Amniotic epithelial cell (primary cell): ENCODE results near the gene AMH.
A peak's percentile ranks its signal among the peaks of the same experiment; 100 is the strongest.

Experiments used
- DNase-seq: peaks from one replicate; pipeline ENCODE4 v3.0.0-alpha.2; 2010; ENCODE audit warnings: low read depth

AMH gene

DNA sequence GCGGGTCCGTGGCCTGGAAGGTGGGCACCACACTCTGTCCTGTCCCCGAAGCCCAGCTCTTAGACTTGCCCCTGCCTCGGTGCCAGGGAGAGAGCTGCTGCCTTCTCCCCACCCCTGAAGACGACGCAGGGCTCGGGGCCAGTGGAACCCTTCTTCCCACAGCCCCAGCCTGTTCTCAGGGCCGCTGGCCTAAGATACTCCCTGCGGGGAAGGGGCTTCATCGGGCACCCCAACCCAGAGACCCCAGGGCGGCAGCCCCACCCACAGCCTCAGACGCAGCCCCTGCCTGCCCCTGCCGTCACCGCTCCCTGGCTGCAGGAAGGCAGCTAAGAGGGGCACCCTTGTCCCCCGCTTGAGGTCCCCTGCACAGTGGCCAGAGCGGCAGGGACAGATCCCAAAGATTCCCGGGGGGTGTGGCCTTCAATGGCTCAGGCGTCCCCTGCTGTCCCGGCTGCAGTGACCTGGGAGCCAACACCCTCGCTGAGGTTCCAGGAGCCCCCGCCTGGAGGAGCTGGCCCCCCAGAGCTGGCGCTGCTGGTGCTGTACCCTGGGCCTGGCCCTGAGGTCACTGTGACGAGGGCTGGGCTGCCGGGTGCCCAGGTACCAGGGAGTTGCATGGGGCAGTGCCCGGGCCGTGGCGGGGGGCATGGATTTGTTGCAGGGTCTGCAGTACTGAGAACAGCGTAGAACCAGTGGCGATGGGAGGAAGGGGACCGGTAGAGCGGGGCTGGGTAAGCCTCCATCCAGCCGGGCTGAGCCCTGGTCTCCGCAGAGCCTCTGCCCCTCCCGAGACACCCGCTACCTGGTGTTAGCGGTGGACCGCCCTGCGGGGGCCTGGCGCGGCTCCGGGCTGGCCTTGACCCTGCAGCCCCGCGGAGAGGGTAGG, 1.0 kb downstream of the AMH start:
- DNase-seq, result no peak

DNA sequence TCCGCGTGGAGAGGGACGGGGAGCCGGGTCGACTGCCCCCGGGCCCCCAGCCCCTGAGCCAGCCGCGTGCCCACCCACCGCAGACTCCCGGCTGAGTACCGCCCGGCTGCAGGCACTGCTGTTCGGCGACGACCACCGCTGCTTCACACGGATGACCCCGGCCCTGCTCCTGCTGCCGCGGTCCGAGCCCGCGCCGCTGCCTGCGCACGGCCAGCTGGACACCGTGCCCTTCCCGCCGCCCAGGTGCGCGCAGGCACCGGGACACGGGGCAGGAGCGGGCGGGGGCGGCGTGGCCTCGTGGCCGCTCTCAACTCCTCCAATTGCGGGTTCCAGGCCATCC, 1.6 kb downstream of the AMH start:
- DNase-seq, result no peak

DNA sequence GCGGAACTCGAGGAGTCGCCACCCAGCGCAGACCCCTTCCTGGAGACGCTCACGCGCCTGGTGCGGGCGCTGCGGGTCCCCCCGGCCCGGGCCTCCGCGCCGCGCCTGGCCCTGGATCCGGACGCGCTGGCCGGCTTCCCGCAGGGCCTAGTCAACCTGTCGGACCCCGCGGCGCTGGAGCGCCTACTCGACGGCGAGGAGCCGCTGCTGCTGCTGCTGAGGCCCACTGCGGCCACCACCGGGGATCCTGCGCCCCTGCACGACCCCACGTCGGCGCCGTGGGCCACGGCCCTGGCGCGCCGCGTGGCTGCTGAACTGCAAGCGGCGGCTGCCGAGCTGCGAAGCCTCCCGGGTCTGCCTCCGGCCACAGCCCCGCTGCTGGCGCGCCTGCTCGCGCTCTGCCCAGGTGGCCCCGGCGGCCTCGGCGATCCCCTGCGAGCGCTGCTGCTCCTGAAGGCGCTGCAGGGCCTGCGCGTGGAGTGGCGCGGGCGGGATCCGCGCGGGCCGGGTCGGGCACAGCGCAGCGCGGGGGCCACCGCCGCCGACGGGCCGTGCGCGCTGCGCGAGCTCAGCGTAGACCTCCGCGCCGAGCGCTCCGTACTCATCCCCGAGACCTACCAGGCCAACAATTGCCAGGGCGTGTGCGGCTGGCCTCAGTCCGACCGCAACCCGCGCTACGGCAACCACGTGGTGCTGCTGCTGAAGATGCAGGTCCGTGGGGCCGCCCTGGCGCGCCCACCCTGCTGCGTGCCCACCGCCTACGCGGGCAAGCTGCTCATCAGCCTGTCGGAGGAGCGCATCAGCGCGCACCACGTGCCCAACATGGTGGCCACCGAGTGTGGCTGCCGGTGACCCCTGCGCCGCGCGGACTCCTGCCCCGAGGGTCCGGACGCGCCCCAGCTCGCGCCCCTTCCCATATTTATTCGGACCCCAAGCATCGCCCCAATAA, 2.3 kb downstream of the AMH start:
- no peak for DNase-seq

DNA sequence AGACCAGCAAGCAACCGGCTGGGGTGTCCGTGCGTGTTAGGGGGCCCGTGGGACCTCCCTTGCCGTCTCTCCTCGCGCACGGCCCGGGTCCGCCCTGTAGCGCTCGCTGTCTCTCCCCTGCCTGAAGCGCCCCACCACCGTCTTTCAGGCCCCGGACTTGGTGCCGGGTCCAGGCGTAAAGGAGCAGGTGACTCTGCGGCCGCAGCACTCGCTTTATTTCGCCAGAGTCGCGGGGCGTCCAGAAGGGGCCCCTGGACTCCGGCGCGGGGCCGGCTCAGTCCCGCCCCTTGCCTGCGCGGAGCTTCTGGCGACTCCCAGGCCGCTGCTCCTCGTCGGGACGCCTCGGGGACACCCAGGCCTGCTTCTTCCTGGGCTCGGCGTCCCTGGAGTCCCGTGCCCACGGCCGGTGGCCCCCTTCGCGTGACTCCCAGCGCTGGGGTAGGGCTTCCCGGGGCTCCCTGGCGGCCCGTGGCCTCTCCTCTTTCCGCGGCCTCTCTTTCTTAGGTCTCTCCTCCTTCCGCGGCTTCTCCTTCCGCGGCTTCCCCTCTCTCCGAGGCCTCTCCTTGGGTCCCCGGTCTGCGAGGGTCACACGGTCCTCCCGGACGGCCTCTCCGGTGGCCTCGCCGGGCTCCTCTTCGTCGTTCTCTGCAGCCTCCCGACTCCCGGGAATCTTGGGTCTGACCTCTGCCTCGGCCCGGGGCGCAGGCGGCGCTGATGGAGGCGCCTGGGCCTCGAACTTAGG, 3.1 kb downstream of the AMH start:
- no peak for DNase-seq

DNA sequence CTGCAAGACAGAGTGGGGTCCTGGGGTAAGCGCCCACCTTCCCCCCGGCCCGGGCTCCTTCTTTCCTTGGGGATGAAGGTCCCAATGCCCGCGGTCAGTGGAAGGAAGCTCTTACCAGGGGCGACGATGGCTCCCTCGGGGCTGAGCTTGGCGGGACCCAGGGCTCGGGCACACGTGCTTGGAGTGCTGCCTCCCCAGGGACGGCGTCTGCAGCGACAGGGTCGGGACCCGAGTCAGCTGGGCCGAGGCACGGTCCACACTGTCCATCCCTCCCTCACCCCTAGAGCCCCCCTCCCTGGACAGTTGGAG, 3.6 kb downstream of the AMH start:
- DNase-seq, result no peak

DNA sequence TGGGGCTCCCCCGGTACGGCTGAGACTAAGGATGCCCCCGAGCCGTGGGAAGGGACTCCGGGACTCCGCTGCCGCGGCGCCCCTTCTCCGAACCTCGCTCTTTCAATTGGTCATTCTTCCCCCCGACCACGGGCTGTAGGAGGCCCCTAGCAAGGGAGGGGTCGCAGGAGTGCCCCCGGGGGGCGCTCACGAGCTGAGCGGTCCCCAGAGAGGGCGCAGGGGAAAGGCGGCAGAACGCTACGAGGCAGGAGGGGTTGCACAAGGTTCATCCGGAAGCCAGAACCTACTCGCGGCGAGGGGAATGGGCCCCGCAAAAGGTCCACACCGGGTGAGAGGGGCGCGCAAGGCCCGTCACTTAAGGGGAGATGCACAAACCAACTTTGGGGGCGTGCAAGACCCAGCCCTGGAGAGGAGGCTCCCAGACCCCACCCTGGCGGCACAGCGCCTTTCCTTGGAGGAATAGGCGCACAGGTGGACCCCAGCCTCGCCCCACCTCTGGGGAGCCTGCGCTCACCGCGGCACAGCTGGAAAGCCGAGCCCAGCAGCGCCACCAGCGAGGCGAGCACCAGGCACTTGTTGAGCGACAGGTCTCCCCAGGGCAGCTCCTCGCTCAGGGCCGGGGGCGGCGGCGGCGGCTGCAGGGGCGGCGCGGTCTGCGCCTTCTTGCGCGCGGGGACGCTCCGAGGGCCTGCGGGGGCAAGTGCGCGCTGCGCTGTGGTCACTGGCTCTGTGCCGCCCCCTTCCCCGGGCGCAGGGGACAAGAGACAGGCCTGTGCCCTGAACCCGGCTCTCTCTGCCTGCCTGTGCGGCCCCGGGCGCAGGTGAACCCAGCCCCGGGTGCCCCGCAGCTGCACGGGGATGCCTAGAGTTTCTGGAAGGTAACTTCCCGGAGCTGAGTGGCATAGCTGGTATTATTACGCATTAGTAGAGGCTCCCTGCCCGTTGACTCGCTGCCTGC, 4.3 kb downstream of the AMH start:
- no peak for DNase-seq

DNA sequence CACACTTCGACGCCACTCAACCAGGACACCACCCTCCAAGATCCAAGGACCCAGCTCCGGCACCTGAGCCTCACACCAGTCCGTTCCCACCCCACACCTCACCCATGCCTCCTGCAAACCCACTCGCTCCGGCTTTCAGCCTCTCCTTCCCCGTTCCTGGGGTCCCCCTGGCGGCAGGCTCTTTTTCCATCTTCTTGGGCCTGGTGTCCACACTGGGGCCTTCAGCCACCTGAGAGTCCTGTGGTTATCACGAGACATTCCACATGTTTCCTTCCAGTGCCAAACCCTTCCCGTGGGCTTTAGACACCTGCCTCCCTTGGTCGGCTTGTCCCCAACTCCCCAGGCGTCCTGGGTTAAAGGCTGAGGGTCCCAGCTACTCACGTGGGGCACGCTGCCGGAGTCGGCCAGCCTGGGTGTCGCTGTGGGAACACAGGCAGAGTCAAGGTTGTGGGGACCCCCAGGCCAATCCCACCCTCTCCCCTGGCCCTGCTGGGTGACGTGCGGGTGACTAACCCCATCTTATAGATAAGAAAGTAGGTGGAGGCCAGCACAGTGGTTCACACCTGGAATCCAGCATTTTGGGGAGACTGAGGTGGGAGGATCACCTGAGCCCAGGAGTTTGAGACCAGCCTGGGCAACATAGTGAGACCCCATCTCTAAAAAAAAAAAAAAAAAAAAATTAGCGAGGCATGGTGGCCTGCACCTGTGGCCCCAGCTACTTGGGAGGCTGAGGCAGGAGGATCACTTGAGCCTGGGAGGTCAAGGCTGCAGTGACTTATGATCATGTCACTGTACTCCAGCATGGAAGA, 5.1 kb downstream of the AMH start:
- DNase-seq, result no peak

DNA sequence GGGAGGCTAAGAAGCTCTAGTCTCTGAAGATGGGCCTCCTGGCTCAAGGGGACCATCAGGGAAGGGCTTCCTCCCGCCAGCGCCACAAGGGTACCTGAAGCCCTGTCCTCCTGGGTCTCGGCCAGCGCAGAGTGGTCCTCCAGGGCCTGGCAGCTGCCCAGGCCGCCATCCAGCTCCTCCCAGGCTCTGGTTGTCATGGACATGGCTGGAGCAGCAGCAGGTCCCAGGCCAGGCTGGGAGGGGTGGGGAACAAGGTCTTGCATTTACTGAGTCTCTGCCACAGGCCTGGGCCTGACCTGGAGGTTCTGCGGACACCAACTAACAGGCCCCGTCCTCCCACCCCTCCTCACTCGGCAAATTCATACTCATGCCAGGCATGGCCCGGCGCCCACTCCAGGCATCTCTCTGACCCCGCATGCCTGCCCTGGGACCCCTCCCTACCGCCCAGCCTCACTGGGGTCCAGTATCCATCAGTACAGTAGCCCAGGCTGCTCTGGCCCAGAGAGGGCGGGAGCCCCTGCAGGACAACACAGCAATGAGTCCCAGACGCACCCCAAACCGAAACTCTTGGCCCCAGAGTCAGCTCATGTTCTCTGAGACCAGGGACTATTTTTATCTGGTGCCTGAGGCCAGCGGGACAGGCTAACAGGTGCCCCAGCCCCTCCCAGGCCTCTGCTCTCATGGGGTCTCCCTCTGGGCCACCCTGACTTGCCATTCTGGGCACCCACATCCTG, 6.2 kb downstream of the AMH start:
- DNase-seq, result no peak

DNA sequence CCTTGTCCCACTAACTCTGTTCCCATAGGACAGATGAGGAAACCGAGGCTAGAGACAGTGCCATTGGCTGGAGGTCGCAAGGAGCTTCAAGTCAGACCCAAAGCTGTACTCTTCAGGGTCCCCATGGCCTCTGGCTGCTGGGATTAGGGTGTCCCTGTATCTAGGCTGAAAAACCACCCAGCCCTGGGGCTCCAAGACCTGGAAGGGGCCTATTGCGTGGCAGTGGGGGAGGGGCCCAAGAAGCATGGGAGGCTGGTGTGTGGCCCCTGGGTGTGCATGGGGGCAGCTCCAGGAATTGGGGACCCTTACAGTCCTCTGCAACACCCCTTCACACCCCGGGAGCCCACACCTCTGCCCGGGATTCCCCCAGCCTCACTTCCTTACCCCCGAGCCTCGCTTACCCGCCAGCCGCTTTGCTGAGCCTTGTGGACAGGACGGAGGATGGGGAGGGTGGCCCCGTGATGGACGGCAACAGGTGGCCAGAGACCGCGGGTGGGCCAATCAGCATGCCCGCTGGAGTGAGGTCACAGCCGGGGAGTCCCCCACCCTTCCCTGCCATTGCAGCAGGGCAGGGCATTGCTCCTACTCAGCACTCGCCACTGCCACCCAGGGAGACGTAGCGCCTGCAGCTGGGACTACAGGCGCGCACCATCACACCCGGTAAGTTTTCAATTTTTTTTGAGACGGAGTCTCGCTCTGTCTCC, 7.0 kb downstream of the AMH start, which contains the start of gene JSRP1:
Gene JSRP1 (minus strand): TSS at position 436 of the 704 bp plus-strand sequence. CDS start 1,103 bp downstream, outside the sequence.
- no peak for DNase-seq

DNA sequence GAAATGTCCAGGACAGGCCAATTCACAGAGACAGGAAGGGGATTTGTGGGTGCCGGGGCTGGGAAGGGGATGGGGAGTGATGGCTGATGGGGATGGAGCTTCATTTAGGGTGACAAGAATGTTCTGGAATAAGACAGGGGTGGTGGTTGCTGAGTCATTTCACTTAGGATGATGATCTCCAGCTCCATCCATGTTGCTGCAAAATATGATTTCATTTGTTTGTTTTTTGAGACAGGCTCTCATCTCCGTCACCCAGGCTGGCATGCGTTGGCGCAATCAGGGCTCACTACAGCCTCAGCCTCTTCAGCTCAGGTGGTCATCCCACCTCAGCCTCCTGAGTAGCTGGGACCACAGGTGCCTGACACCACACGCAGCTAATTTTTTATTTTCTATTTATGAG, 10.2 kb downstream of the AMH start:
- peak; percentile 49 for DNase-seq

DNA sequence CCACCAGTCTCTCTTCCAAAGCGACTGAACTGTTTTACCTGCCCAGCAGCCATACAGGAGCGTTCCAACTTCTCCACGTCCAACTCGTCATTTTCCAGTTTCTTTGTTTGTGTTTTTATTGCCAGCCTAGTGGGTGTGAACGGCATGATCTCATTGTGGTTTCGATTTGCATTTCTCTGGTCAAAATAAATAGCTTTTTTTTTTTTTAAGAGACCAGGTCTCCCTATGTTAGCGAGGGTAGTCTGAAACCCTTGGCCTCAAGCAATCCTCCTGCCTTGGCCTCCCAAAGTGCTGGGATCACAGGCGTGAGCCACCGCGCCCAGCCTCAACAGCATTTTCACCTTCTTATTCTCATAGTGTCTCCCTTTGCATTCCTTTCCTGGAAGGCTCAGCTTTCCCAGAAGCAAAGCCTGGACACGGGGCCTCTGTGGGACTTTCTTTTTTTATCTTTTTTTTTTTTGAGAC, 11.2 kb downstream of the AMH start:
- no peak for DNase-seq

DNA sequence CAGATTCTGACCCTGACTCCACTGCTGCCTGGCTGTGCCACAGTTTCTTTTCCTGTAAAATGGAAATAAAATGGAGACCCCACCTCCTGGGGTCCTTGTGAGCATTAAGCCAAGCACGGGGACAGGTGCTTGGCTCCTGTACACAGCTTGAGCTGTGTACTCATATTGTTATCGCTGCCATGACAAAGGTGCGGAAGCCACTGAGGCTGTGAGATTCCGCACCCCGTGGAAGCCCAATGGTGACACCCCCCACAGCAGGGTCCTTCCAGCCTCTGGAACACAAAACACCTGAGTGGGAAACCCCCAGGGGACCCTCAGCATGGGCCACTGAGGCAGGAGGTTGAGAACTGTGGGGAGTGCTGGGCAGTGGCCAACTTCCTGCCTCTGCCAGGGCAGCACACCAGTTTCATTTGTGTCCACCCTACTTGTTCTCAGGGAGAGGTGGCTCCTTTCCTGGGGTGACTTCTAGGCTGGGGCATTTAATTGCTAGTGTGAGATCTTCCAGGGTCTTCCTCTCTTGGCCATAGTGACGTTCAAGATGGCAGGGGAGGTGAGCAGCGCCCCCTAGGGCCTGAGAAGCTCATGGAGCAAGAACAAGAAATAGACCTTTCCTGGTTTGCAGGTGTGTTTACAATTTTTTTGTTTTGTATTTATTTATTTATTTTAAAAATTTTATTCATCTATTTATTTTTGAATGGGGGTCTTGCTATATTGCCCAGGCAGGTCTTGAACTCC, 12.5 kb downstream of the AMH start:
- no peak for DNase-seq

DNA sequence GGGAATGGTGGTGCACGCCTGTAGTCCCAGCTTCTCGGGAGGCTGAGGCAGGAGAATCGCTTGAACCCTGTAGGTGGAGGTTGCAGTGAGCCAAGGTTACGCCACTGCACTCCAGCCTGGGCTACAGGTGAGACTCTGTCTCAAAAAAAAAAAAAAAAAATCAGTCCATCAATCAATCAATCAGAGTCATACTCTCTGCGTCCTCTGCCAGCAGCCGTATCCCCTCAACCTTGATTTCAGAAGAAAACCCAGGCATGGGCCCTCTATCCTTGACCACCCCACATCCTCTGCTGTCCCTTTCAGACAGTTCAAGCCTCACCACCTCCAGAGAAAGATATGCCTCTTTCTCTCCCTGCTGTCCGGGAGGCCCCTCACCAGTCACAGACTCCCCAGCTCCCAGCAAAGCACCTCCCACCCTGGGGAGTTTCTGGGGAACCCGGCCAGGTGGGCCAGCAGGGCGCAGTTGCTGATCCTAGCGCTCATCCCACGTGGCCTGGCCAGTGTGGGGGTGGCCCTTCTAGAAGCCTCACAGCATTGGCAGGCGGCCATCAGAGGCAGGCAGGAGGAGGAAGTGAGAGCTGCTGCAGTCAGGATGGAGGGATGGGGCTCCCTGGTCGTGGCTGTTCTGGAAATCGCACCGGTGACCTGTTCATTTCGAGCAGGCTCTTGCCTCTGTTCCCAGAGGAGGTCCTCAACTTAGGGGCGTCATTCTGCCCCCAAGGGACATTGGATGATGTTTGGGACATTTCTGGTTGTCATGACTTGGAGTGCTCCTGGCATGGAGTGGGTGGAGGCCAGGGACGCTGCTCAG, 17.3 kb downstream of the AMH start:
- DNase-seq, result peak; percentile 76

DNA sequence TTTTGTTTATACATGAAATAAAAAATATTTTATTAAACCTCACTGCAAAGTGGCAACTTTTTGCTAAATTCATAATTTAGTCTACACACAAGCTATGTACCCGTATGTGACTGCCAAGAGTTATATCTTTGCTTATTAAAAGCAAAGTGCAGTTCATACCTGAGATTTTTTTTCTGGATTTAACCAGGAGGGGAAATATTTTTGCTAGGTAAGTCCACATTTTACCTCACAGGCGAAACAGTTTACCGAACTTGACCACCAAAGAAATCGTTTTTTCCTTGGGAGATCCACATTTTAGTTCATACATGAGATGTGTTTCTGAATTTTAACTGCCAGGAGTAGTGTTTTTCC, 19.3 kb downstream of the AMH start:
- no peak for DNase-seq

DNA sequence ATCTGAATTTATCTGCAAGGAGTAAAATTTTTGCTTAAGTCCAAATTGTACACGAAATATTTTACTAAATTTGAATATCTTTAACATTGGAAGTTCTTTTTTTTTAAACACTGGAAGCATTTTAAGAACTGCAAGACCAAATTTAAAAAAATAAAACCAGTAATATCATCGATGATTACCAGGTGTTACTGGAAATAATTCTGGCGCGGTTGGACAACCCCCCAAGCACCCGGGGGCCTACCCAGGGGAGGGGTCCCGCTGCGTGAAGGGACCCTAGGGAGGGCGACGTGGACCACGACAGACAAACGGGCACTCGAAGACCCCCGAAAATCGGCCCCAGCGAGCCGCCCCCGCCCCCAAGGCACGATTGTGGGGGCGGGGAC, 19.7 kb downstream of the AMH start:
- no peak for DNase-seq

DNA sequence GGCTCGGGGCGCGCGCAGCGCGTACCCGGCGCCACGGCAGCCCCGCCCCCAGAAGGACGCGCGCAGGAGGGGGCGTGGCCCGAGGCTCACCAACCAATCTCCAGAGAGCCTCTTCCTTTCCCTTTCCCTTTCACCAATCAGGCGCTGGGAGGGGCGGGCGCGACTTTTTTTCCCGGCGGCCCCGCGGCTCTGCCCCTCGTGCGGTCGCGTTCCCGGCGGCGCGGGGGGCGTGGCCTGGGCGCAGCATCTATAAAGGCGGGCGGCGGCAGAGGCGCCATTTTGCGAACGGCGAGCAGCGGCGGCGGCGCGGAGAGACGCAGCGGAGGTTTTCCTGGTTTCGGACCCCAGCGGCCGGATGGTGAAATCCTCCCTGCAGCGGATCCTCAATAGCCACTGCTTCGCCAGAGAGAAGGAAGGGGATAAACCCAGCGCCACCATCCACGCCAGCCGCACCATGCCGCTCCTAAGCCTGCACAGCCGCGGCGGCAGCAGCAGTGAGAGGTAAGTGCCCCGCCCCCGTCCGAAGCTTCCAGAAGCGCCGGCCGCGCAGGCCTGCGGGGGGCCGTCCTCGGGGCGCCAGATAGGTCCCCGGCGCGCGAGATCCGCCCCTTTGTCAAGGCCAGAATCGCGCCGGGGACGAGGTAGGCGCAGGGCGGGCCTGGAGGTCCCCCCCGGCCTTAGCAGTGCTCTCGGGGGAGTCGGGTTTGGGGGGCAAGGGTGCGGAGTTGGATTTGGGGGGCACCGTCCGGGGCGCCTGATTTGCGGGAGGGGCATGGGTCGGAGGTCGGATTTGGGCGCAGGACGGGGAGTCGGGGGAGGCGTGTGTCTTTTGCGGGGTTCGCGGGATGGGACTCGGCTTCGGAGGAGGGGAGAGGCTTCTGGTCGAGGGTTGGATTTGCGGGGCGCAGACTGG, 20.4 kb downstream of the AMH start:
- DNase-seq, result peak; percentile 91

DNA sequence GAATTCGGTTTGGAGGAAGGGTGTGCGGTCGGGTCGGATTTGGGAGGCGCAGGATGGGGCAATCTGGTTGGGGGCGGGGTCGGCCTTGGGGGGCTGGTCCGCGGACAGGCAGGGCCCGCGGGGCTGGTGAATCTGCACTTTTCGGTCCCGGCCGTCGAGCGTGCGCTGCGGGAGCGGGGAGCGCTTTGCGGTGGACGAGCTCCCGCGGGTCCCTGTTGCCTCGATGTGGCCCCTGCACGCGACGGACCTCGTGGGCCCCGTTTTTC, 21.0 kb downstream of the AMH start:
- no peak for DNase-seq
